HG02759 (cell line): ENCODE results near the gene SHTN1.

Source experiments
- ATAC-seq: cut with Tn5 transposase; IDR thresholded peaks from one replicate; pipeline ENCODE4 v1.9.1; 2021; ENCODE audit warnings: mild to moderate bottlenecking, moderate library complexity; ENCODE audit not compliant: unreplicated experiment

SHTN1 gene

DNA sequence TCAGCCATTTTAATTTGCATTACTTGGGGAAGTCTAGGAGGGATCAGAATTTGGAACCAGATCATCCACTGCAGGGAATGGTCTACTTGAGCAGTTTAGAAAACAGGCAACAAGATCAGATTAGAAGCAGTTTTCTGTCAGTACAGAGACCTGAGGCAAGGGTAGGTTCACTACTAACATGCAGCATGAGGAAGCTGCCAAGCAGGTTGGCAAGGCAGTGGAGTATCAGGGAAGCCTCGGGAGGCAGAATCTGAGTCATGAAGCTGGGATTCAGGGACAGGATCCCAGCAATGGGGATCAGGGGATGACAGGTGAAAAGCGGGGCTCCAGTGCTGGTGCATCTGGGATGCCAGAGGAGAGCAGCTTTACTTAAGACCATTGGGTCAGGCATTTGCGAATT, 127.6 kb downstream of the SHTN1 start:
- no peak for ATAC-seq

DNA sequence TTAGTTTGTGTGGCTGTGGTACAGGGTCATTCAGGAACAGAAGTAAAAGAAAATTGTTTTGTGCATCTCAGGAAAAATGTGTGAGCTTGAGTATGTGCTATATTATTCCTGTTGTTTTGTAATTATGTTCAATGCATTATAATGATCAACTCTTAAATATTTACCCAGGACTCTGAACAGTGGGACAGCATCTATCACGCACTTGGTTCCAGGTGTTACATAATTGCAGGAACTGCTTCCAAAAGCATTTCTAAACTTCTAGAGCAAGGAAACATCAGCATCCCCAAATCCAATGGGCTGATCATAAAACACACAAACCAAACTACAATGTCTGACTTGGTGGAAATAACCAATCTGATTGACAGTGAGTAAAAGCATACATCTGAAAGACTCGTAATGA, 129.1 kb downstream of the SHTN1 start:
- no peak for ATAC-seq

DNA sequence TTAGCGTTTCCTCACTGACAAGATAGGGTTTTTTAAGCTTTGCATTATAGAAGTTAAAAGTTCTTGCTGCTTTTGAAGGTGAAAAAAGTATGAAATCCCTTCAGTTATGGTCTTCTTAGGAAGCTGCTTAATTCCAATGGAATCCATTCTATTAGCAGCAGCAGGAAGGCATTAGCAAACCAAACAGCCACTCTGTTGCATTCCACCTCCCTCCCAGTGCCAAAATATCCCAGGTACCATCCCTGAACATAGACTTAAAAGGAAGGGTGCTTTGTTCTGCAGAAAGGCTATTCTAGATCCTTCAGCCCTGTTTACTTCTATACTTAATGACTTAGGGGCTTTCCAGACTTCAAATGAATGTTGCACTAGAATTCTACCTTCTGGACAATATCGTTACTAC, 131.9 kb downstream of the SHTN1 start:
- no peak for ATAC-seq

DNA sequence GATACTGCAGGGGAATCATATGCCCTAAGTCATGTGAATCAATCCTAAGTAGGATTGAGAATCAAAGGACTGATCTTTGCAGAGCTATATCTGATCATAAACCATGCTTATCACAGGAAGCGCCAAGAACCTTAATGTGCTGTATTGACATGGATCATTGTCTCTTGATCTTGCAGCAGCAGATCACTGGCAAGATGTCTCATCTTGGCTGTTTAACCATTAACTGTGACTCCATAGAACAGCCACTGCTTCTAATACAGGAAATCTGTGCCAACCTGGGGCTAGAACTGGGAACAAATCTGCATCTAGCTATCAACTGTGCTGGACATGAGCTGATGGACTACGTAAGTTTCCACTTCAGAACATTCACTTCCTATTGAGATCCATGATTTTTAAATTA, 134.0 kb downstream of the SHTN1 start:
- ATAC-seq: no peak

DNA sequence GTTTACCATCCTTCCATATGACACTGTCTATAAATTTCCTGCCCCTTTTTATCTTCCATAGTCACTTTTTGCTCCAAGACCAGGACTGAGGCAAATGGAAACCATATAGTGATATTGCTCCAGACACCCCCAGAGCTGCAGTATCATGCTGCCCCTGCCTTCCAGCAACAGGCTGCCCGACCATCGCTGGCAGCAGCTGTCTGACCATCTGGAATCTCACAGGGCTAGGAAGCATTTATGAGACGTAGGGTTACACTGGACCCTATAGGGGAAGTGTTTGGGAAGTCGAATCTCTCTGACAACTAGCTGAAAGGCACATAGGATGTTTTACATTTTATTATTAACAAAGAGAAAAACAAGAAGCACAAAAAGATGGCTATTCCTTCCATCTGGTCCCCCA, 136.3 kb downstream of the SHTN1 start:
- no peak for ATAC-seq

DNA sequence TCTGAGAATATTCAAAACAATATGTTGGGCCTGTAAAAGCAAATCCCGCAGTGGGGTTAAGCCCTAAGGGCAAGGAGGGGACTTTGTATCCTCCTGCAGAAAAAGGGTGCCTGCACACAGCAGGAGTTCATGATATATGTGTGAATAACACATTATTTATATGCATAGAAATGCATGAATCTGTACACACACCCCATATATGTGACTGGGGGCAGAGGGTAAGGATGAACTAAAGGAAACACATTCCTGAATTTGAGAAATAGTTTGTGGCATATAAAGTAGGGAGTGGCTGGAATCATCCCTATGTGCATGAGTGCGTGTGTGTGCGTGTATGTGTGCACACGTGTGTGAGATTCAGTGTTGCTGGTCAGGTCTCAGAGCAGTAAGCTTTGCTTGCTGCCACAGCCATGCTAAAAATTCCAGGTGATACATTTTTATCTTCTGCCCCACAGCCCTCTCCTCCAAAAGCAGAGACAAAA, 136.8 kb downstream of the SHTN1 start:
- no peak for ATAC-seq

DNA sequence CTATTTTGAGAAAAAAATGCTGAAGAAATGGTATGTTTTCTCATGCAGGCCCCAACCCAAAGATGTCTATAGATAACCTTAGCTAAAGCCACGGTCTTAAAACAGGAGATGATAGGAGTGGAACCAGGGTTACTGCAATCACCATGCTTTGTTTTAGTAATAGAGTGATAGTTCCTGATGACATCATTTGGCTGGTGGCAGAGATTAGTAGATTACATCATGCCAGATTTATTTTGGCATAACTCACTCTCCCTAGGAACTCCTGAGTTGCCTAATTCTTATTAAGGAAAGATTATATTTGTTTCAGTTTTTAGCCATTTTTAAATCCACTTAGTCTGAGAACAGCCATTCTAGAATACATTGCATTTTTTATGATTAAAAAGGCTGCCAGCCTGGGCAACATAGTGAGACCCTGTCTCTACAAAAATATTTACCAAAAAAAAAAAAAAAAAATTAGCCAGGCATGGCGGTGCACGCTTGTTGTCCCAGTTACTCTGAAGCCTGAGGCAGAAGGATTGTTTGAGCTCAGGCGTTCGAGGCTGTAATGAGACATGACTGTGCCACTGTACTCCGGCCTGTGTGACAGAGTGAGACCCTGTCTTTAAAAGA, 137.9 kb downstream of the SHTN1 start:
- ATAC-seq: no peak

DNA sequence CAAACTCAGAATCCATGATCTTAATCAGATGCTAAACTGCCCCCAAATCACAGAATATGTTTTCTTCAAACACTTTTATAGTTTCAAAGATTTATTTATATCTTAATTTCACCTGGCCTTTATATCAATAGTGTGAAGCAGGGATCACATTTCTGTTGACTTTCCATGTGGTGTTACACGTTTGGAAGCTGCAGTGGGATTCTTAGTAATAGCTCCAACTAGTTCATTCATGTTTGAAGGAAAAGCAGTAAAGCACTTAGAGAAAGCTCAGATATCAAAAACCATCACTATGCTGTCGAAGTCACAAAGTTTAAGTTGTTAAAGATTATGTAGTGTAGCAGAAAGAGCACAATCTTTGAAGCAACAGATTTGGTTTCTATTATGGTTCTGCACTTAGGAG, 138.9 kb downstream of the SHTN1 start:
- ATAC-seq: no peak

DNA sequence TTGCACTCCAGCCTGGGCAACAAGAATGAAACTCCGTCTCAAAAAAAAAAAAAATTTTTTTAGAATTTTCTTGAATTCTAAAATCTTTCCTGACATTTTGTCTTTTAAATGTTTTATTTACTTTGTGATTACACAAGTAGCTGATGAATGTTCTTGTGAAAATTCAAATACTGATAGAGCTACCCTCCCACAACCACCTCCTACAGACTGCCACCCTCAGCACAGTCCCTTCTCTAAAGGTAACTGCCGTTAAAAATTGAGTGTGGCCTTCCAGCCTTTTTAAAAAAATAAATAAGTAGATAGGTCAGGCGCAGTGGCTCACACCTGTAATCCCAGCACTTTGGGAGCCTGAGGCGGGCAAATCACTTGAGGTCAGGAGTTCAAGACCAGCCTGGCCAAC, 140.6 kb downstream of the SHTN1 start:
- no peak for ATAC-seq

DNA sequence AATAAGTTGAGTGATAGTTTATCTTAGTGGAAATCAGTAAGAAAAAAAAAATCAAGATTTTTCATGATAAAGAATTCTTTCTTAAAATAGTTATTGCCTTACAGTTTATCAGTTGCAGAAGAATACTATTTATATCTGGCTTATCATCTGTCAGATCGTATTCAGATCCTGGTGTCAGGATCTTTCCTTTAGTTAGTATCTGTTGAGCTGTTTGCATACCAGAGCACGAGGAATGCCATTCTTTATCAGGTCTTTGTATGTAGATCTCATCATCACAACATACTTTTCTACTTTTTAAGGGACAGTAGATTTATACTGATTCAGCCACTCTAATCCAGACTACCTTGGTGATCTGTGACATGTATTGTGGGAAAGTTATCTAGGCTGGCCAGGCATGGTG, 143.2 kb downstream of the SHTN1 start:
- ATAC-seq: no peak

DNA sequence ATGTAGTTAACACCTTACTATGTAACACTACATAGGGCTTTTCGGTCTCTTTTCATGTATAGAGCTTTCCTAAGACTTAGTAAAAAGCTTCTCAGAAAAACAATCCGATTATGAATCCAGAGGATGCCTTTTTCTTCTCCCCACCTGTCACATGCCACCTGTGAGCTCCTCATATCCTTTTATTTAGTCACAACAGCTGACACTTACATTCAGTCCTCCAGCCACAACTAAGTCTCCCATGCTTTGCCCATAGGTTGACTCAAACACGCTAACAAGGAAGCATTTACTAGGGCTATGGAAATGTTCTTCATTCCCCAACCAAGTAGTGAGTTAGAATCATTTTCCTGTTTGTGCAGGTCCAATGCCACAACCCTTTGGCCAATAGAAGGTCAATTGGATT, 147.8 kb downstream of the SHTN1 start:
- no peak for ATAC-seq

DNA sequence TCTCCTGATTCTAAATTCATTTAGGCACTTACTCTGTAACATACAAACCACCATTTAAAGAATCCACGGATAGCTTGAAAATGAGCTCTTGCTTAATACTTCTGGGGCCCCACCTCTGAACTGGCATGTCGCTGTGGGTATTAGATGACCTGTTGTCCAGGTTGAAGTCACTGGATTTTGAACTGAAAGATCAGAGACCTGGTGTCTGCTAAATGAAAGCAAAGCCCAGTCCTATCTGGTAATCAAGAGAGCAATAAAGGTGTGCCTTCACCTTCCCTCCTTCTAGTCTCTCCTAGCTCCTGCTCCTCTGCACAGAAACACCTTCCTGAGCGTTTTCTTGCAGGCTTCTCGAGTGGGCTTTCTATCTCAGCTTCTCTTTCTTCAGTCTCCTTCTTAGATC, 151.3 kb downstream of the SHTN1 start:
- no peak for ATAC-seq

DNA sequence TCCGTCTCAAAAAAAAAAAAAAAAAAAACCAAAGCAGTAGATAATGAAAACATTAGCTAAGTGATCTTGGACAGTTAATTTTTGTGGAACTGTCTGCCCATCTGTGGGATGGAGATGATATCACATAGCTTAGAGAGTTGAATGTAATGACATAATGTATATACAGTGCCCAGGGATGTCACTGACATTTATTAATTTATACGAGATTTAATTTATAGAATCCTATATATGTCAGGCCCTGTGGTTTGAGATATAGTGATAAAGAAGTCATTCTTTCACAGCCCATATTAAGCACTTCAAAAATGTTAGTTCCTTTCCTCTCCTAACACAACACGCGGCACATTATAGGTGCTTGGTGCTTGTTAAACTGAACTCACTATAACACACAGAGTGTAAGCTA, 151.7 kb downstream of the SHTN1 start:
- no peak for ATAC-seq

DNA sequence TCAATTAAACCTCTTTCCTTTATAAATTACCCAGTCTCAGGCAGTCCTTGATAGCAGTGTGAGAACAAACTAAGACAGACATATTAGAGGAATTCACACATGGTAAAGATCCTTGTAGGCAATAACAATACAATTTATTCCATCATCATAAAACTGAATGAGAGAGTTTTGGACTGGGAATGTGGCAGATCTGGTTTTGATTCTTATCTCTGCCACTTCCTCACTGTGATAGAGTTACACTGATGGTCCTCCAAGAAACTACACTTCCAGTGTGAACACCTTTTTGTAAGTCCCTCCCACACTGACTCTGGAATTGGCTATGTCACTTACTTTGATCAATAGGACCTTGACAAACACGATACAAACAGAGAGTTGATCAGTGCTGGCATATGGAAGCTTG, 152.7 kb downstream of the SHTN1 start:
- ATAC-seq: no peak

DNA sequence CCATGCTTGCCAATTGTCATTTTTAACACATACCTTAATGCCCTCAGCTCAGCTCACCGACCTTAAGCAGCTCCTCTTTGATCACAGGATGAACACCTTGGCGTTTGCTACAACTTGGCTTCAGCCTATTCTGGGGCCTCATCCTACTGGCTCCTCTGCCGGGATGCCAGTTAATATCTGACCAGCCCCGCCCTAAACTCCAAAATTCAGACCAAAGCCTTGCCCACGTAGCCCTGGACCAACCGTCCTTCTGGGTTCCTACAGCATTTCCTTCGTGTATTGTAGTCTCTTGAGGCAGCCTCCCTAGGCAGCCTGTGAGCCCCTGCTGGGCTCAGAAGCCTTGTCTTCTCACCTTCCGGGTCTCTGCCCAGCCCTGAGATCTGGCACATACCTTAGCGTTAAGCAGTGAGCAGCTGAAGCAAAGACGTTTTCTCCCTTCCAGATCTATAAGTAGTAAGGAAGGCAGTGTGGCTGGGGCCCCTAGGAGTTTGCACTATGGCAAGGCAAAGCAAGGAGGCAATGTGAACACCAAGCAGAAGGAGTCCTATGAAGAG, 154.9 kb downstream of the SHTN1 start:
- ATAC-seq: no peak

DNA sequence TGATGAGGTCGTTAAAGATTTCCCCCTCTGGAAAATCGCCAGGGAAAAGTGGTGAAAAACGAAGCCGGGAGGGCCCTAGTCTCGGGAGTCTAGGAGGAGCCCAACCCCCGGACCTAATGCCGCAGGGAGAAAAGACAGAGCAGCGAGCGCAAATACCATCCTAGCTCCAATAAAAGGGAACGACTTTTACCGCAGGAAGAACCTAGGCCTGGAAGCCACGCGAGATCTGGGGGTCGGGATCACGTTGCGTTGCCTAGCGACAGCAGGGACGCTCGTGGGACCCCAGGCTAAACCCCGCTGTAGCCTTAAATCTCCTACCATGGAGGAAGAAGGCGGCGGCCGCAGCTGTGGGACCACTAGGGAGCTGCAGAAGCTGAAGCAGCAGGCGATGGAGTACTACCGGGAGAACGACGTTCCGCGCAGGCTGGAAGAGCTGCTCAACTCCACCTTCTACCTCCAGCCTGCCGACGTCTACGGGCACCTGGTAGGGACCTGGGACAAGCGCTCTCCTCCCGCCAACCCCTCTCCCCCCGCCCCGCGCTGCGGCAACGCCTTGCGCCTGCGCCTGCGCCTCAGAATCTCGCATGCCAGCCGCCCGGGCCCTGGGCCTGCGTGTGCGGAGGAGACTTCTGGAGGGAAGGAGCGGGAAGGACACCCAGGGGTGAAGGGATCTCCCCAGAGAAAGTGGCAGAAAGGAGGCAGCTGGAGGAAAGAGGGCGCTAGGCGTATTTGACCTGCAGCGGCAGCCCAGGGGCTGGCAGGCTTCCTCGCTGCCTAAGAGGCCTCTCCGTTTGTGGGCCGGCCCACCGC, 155.5 kb downstream of the SHTN1 start, which contains the start of gene ENO4:
Gene ENO4, plus strand, starts transcription at position 252 of the 810 bp plus-strand sequence. Its CDS starts 68 bp downstream, at position 320.
- ATAC-seq: peak; percentile 64

DNA sequence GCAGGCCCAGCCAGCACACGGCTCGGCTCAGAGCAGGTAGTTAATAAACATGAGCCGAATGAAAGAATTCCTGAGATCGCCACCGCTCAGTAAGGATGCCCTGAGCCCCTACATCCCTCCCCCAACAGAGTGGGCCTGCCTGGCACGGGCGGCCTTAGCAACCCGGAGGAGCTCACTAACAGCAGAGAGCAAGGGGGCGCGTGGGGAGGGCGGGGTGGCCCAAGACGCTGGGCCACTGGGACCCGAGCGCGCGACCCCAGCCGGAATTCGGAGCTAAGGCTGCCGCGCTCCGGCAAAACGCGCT, 156.1 kb downstream of the SHTN1 start:
- no peak for ATAC-seq

DNA sequence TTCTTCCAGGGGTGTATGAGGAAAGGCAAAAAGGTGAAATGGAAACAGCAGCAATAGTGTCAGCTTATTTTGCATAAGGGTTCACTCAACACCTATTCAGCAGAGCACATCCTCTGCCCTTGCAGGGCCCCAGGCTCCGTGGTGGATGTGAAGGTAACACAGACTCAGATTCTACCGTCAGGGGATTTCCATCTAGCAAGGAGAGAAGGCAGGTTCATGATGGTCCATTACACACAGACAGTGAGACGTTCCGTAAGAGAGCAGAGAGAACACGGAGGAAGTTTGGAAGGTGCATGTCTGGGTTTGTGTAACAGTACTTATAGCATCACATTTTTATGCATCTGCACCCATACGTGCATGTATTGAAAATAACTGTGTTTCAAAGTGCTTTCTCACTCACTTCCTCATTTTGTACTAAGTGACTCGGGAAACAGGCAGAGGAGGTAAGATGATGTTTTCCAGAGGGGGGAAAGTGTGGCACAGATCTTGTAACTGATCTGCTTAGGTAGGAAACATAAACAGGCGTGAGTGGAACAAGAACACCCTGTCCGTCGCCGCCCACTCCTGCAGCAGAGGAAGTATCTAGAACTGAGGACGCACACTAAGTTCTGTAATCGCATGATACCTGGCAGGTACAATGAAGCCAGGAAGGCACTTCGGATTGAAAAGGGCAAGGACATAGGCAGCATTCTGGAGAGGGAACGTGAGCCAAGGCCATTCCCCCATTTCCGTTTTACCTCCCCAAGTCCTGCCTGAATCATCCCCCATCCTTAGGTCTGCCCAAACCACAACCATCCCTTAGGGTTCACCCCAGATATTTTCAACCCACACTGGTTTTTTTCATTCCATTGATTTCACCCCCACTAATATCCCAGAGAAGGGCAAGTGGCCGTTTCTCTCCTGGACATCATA, 156.7 kb downstream of the SHTN1 start:
- peak; percentile 76 for ATAC-seq

DNA sequence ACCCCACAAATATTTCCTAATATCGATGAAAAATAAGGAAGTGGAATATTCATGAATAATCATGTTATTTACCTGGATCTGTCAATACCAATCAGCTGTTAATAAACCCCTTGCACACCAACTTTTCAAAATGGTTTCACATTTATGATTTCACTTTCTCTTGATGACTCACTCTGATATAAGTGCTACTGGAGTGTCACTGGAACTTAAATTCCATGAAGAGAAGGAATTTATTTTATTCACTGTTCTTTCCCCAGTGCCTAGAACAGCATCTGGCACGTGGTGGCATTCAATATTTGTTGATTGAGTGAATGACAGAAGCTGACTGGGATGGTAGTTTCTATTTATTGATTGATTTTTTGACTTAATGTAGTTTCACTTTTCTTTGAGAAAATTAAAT, 159.2 kb downstream of the SHTN1 start:
- no peak for ATAC-seq

DNA sequence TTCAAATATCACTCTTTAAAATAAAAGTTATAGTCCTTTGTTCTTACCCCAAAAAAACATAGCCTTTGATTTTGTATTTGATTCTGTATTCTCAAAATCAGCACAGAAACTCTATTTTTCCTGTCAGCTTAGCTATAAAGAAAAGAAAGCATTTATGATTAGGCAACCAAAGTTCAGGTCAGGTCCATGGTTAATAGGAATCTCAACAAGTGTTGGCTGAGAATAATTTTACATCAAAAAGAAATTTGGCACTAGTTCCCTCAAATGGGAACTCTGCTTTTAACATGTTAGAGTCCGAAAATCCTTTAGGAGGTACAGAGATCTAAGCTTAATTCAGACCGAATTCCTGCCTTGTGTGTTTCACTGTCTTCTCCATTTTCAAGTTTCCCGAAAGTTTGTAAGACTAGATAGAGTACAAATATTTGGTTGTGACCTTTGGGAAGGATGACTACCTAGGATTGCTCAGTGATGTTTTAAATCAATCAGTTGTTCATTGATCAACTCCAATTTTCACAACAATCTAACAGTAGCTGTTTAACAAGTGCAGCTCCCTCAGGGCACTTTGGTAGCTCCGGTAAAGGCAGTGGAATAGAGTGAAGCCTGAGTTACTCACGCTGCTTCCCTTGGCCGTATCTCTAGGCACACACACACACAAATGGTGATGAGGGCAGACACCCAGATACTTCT, 164.5 kb downstream of the SHTN1 start:
- no peak for ATAC-seq
